Measurements from ENCODE around the gene NT5C.
"Not testable (repeated sequence)": the region's sequence is repeated elsewhere in the genome, so short reads cannot be mapped to it uniquely, and the experiment has no call there.

NT5C gene

GRCh38 chr17:75135946-75136345 is 4.4 kb upstream of the NT5C start:
- Mint-ChIP-seq H3K4me1 (no peaks in the 10 kb centered on the region), H3K36me3 (ENCODE audit: low read depth) (peaks cover 45% of the 10 kb centered on the region), H3K9me3 (no peaks in the 10 kb centered on the region), H3K27ac (peak overlapping the region in 1 of 3 experiments; percentile 8), H3K27me3 (ENCODE audit: low read depth) (no peaks in the 10 kb centered on the region), H3K4me3 (no peak overlapping the region)
- TF ChIP-seq CTCF (IDR thresholded peaks at IDR 0.05; ENCODE audit: unreplicated experiment in 3 of 3) = no peak

GRCh38 chr17:75135452-75135851 is 3.9 kb upstream of the NT5C start:
- H3K9me3 Mint-ChIP-seq = no peaks in the 10 kb centered on the region
- H3K36me3 Mint-ChIP-seq (ENCODE audit: low read depth) = peaks cover 44% of the 10 kb centered on the region
- peak overlapping the region in 1 of 3 experiments; percentile 22 for H3K4me3 Mint-ChIP-seq
- peaks cover 4% of the 10 kb centered on the region for H3K4me1 Mint-ChIP-seq
- peak overlapping the region in 2 of 3 experiments; percentile 34 to 39 for H3K27ac Mint-ChIP-seq
- no peak for TF ChIP-seq CTCF (IDR thresholded peaks at IDR 0.05; ENCODE audit: unreplicated experiment in 3 of 3)
- H3K27me3 Mint-ChIP-seq (ENCODE audit: low read depth) = no peaks in the 10 kb centered on the region

GRCh38 chr17:75133607-75134347 is 2.2 kb upstream of the NT5C start:
- not testable (repeated sequence) for H3K4me3 Mint-ChIP-seq; H3K27me3 Mint-ChIP-seq (ENCODE audit: low read depth)
- peaks cover 37% of the 10 kb centered on the region for H3K36me3 Mint-ChIP-seq (ENCODE audit: low read depth)

GRCh38 chr17:75133001-75133400 is 1.5 kb upstream of the NT5C start:
- peaks cover 7% of the 10 kb centered on the region for H3K4me1 Mint-ChIP-seq
- no peak for TF ChIP-seq CTCF (IDR thresholded peaks at IDR 0.05; ENCODE audit: unreplicated experiment in 3 of 3)
- peak overlapping the region in 1 of 3 experiments; percentile 37 for H3K27ac Mint-ChIP-seq
- peaks cover 36% of the 10 kb centered on the region for H3K36me3 Mint-ChIP-seq (ENCODE audit: low read depth)
- H3K9me3 Mint-ChIP-seq = no peaks in the 10 kb centered on the region
- H3K4me3 Mint-ChIP-seq = peak overlapping the region; percentile 37 to 59 (median 51)
- H3K27me3 Mint-ChIP-seq (ENCODE audit: low read depth) = no peaks in the 10 kb centered on the region

More at GRCh38 chr17:75133607-75134347, 2.2 kb upstream of the NT5C start:
- H3K4me1 Mint-ChIP-seq, H3K27ac Mint-ChIP-seq, H3K9me3 Mint-ChIP-seq: not testable (repeated sequence)

GRCh38 chr17:75132018-75133000 is 767 bp upstream of the NT5C start:
- Mint-ChIP-seq H3K4me3 (peak overlapping the region; percentile 90 to 97 (median 93)), H3K36me3 (ENCODE audit: low read depth) (peaks cover 36% of the 10 kb centered on the region), H3K27ac (peak overlapping the region; percentile 96 to 99 (median 98))
- not testable (repeated sequence) for H3K9me3 Mint-ChIP-seq; H3K27me3 Mint-ChIP-seq (ENCODE audit: low read depth); H3K4me1 Mint-ChIP-seq

- H3K27me3 Mint-ChIP-seq (ENCODE audit: low read depth) = no peaks in the 10 kb centered on the region
- H3K4me3 Mint-ChIP-seq = peak overlapping the region; percentile 96 to 97 (median 96)
- H3K4me1 Mint-ChIP-seq = peaks cover 7% of the 10 kb centered on the region
- H3K36me3 Mint-ChIP-seq (ENCODE audit: low read depth) = peaks cover 23% of the 10 kb centered on the region
- TF ChIP-seq CTCF (IDR thresholded peaks at IDR 0.05; ENCODE audit: unreplicated experiment in 3 of 3) = peak; percentile 48 to 62 (median 56)
- H3K27ac Mint-ChIP-seq = peak overlapping the region; percentile 83 to 97 (median 86)
- H3K9me3 Mint-ChIP-seq = no peaks in the 10 kb centered on the region
These were observed 787 bp downstream of the NT5C start for GRCh38 chr17:75130632-75131277.

Measured in nephron (organoid).